IPS-18c (cell line): ENCODE measurements around the gene IFITM10.
"Not testable (repeated sequence)": the region's sequence is repeated elsewhere in the genome, so short reads cannot be mapped to it uniquely, and the experiment has no call there.

Source experiments
- H3K4me3 ChIP-seq: 2 replicates; pipeline ENCODE4 v1.7.0; 2013; ENCODE audit warnings: low read depth, mild to moderate bottlenecking, low read length, moderate library complexity; ENCODE audit not compliant: insufficient read depth
- H3K9me3 ChIP-seq: one replicate; pipeline ENCODE4 v1.6.1; 2013; ENCODE audit warnings: mild to moderate bottlenecking, low read length, moderate library complexity; ENCODE audit not compliant: control insufficient read depth, insufficient read depth

The IFITM10 gene

GRCh38 chr11:1693327-1694063 lies 56.9 kb downstream of the IFITM10 start:
- Histone ChIP-seq H3K9me3 (no peaks in the 10 kb centered on the region), H3K4me3 (peak overlapping the region; percentile 49)

GRCh38 chr11:1692708-1693326 lies 57.6 kb downstream of the IFITM10 start:
- H3K4me3 ChIP-seq = no peak overlapping the region
- no peaks in the 10 kb centered on the region for H3K9me3 ChIP-seq

GRCh38 chr11:1691878-1692707 lies 58.3 kb downstream of the IFITM10 start:
- Histone ChIP-seq H3K9me3 (no peaks in the 10 kb centered on the region), H3K4me3 (no peak overlapping the region)

- no peak overlapping the region for H3K4me3 ChIP-seq
Measured at GRCh38 chr11:1691026-1691877, 59.1 kb downstream of the IFITM10 start.

DNA sequence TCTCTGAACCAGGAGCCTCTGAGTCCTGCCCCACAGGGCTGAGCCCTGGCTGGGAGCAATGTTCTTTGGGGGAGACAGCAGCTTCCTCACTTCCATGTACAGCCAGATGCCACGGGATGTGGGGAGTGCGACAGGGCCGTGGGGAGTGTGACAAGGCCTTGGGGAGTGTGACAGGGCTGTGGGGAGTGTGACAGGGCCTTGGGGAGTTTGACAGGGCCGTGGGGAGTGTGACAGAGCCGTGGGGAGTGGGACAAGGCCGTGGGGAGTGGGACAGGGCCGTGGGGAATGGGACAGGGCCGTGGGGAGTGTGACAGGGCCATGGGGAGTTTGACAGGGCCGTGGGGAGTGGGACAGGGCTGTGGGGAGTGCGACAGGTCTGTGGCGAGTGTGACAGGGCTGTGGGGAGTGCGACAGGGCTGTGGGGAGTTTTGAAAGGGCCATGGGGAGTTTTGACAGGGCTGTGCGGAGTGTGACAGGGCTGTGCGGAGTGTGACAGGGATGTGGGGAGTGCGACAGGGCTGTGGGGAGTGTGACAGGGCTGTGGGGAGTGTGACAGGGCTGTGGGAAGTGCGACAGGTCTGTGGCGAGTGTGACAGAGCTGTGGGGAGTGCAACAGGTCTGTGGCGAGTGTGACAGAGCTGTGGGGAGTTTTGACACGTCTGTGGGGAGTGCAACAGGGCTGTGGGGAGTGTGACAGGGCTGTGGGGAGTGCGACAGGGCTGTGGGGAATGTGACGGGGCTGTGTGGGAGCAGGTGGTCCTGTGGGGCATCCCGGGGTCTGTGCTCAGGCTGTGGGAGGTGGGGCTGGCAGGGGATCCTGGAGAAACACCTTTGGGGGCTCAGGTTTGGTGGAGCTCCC lies 60.0 kb downstream of the IFITM10 start:
- H3K9me3 ChIP-seq = no peaks in the 10 kb centered on the region
- H3K4me3 ChIP-seq = no peak overlapping the region

More at GRCh38 chr11:1691026-1691877, 59.1 kb downstream of the IFITM10 start:
- no peaks in the 10 kb centered on the region for H3K9me3 ChIP-seq

DNA sequence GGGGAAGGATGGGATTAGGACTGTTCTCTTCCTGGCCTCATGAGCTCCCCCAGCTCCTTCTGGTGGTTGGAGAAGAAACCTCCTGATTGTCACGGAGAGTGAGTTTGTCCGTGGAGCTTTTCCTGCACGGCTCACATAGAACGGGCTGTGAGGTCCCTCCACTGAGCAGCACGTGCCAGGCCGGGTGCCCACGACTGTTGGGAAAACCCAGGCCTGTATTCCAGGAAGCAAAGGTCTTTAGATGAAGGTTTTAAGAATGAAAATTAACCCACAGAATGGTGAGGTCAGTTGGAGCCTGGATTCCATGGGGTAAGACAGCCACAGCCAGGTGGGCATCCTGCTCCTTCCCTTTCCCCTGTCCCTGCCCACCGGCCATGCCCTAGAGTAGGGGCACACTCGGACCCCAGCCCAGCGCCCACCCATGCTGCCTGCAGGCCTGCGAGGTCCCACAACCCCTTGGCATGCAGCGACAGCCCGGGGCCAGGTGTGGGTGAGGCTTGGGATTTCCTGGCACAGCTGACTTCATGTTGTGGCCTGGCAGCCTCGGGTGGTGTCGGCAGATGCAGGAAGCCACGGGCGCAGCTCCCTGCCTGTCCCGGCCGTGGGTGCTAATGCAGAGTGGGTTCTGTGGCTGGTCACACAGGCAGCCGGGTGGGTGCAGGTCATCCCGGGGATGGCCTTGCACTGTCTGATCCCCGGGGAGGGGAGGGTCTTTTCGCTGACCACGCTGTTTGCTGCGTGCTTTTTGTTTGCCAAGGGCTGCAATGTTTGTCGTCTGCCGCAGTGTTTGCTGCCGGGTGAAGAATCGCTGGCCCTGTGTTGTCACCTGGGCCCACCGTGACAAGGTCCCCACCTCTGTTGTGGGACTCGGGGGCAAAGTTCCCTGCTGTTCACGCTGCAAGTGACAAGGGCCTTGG lies 60.9 kb downstream of the IFITM10 start:
- not testable (repeated sequence) for H3K4me3 ChIP-seq, H3K9me3 ChIP-seq

GRCh38 chr11:1688336-1688947 lies 62.0 kb downstream of the IFITM10 start:
- H3K9me3 ChIP-seq, H3K4me3 ChIP-seq: not testable (repeated sequence)

GRCh38 chr11:1686220-1686619 lies 64.2 kb downstream of the IFITM10 start:
- H3K4me3 ChIP-seq, H3K9me3 ChIP-seq: not testable (repeated sequence)

DNA sequence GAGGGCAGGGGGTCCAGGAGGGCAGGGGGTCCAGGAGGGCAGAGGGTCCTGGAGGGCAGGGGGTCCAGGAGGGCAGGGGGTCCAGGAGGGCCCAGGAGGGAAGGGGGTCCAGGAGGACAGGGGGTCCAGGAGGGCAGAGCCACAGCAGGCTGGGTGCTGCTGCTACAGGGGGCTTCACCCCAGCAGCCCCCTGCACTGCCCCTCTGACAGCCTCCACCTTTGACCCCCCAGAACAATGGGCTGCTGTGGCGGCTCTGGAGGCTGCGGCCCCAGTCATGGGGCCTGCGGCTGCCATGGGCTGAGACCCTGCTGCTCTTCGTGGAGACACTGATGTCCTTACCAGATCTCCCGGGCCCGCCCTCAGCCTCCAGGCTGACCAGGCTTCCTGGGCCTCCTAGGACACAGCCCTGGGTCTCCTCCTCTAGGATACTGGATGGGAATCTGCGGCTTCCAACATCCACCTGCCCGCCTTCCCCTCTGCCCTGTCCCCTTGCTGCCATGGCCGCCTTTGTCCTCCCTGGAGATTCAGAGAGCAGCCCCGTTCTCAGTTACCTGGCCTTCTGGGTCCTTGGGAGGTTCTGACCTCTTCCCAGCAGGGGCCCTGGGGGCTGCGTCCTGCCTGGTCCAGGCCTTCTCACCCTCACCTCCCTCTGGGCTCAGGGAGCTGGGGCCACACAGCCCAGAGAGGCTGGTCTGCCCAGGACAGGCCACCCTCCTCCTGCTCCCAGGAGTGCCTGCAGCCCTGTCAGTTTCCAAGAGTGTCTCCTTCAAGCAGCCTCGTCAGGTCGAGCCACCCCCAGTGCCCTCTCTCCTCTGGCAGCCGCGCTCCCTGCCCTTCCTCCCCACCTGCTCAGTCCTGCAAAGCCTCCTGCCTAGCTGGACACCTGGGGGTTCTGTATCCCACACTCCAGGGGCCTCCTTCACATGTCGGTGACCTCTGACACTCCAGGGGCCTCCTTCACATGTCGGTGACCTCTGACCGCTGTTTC lies 65.2 kb downstream of the IFITM10 start:
- H3K9me3 ChIP-seq, H3K4me3 ChIP-seq: not testable (repeated sequence)

GRCh38 chr11:1683904-1684572 lies 66.4 kb downstream of the IFITM10 start:
- H3K9me3 ChIP-seq, H3K4me3 ChIP-seq: not testable (repeated sequence)

DNA sequence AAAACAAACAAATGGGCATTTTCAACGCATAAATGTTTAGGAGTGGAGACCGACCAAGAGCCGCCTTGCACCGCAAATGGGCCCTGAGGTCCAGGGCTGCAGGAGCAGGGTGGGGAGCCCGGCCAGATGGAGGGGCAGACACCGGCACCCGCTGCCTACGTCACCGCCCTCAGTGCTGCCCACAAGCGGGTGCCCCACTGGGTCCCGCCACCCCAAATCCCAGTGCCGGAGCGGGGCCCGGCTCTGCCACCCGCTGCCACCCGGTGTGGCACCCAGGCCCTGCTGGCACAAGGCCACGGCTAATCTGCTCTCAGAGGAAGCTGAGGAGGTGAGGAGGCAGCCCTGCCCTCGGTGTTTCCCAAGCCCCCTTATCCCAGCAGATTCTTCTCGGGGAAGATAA lies 67.2 kb downstream of the IFITM10 start:
- not testable (repeated sequence) for H3K9me3 ChIP-seq, H3K4me3 ChIP-seq
